Cortex of kidney (tissue), 1 donor: ENCODE data around the gene SLC46A1.
"Not testable (repeated sequence)": the region's sequence is repeated elsewhere in the genome, so short reads cannot be mapped to it uniquely, and the experiment has no call there.

Experiments
- DNase-seq: peaks from one replicate; lab custom pipeline; 2025; lab: John Stamatoyannopoulos, UW

SLC46A1 gene

GRCh38 chr17:28405632-28406472, at the start of gene SLC46A1:
Gene SLC46A1, minus strand, starts transcription at chr17:28406212. Its CDS starts 98 bp downstream, at chr17:28406114.
- DNase-seq, result no peak

GRCh38 chr17:28449859-28450258, 43.8 kb upstream of the SLC46A1 start:
- DNase-seq, result no peak

GRCh38 chr17:28447396-28447760, 41.4 kb upstream of the SLC46A1 start:
- no peak for DNase-seq

- DNase-seq, result no peak
Measured at GRCh38 chr17:28446716-28447395, 40.8 kb upstream of the SLC46A1 start.

GRCh38 chr17:28443901-28444638, 38.1 kb upstream of the SLC46A1 start:
- DNase-seq, result no peak

- not testable (repeated sequence) for DNase-seq
Measured at GRCh38 chr17:28434326-28434725, 28.3 kb upstream of the SLC46A1 start.

GRCh38 chr17:28433721-28434120, 27.7 kb upstream of the SLC46A1 start:
- no peak for DNase-seq

GRCh38 chr17:28427982-28428381, 22.0 kb upstream of the SLC46A1 start:
- DNase-seq, result not testable (repeated sequence)

- DNase-seq, result no peak
Measured at GRCh38 chr17:28427371-28427770, 21.4 kb upstream of the SLC46A1 start.

- no peak for DNase-seq
Measured at GRCh38 chr17:28426081-28426519, 20.1 kb upstream of the SLC46A1 start.

- DNase-seq, result no peak
Measured at GRCh38 chr17:28425206-28425605, 19.2 kb upstream of the SLC46A1 start.

- DNase-seq, result no peak
Measured at GRCh38 chr17:28421787-28422305, 15.8 kb upstream of the SLC46A1 start.

- DNase-seq, result no peak
Measured at GRCh38 chr17:28416703-28417311, 10.8 kb upstream of the SLC46A1 start.

GRCh38 chr17:28415886-28416285, 9.9 kb upstream of the SLC46A1 start:
- no peak for DNase-seq

GRCh38 chr17:28413804-28414203, 7.8 kb upstream of the SLC46A1 start:
- no peak for DNase-seq

- no peak for DNase-seq
Measured at GRCh38 chr17:28412099-28412498, 6.1 kb upstream of the SLC46A1 start.

- no peak for DNase-seq
Measured at GRCh38 chr17:28407974-28408306, 1.9 kb upstream of the SLC46A1 start.

GRCh38 chr17:28407130-28407973, 1.3 kb upstream of the SLC46A1 start:
- DNase-seq, result no peak

GRCh38 chr17:28406473-28406814, 432 bp upstream of the SLC46A1 start:
- DNase-seq, result no peak

- no peak for DNase-seq
Measured at GRCh38 chr17:28404812-28405570, 1.0 kb downstream of the SLC46A1 start.

- no peak for DNase-seq
Measured at GRCh38 chr17:28404461-28404811, 1.6 kb downstream of the SLC46A1 start.
